Measurements from ENCODE around the gene COLEC12.

DNA sequence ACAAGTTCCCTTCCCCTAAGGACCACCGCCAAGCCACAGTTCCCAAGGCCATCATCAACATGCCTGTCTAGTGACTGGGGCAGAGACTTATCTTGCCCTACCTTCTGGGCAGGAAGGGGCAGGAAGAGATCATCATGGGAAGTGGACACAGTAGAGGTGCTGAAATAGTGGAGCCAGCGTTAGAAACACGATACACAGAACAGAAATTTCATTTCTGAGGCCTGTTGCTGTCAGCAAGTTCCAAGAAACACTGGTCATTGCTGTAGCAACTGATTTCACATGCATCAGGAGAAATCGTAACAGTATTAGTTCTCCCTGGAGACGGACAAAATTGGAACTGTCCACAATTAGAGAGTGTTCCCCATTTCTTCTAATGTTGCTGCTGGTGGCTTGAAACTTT is 83.0 kb downstream of the COLEC12 start:
- TF ChIP-seq POLR2A (IDR thresholded peaks at IDR 0.05): no peak
- TF ChIP-seq, protein P1, sequence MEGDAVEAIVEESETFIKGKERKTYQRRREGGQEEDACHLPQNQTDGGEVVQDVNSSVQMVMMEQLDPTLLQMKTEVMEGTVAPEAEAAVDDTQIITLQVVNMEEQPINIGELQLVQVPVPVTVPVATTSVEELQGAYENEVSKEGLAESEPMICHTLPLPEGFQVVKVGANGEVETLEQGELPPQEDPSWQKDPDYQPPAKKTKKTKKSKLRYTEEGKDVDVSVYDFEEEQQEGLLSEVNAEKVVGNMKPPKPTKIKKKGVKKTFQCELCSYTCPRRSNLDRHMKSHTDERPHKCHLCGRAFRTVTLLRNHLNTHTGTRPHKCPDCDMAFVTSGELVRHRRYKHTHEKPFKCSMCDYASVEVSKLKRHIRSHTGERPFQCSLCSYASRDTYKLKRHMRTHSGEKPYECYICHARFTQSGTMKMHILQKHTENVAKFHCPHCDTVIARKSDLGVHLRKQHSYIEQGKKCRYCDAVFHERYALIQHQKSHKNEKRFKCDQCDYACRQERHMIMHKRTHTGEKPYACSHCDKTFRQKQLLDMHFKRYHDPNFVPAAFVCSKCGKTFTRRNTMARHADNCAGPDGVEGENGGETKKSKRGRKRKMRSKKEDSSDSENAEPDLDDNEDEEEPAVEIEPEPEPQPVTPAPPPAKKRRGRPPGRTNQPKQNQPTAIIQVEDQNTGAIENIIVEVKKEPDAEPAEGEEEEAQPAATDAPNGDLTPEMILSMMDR (IDR thresholded peaks at IDR 0.05): no peak
